SK-N-SH treated with all-trans-retinoic acid at 6 μM for 48 hours (cell line): ENCODE results near the gene GNGT2.

Experiments
- OSR1 ChIP-seq: fragments of 250-450 bp; sonication (Bioruptor Pico); IDR thresholded peaks from 2 replicates; pipeline ENCODE4 v1.8.0; 2022; ENCODE audit warnings: moderate library complexity, mild to moderate bottlenecking, inconsistent platforms
- ZFP3 ChIP-seq: fragments of 250-450 bp; sonication (Bioruptor Pico); IDR thresholded peaks from 2 replicates; pipeline ENCODE4 v1.5.0; 2020; ENCODE audit warnings: mild to moderate bottlenecking, moderate library complexity
- ZNF565 ChIP-seq: fragments of 450-650 bp; formaldehyde crosslinking; conservative IDR thresholded peaks from 2 replicates; pipeline ENCODE4 v1.5.0; 2020; ENCODE audit warnings: low read depth, mild to moderate bottlenecking, moderate library complexity
- TF ChIP-seq, protein P1 (sequence below): fragments of 250-450 bp; sonication (Bioruptor Pico); IDR thresholded peaks from 2 replicates; pipeline ENCODE4 v1.5.1; 2020; ENCODE audit warnings: low read depth, mild to moderate bottlenecking, moderate library complexity

DNA sequence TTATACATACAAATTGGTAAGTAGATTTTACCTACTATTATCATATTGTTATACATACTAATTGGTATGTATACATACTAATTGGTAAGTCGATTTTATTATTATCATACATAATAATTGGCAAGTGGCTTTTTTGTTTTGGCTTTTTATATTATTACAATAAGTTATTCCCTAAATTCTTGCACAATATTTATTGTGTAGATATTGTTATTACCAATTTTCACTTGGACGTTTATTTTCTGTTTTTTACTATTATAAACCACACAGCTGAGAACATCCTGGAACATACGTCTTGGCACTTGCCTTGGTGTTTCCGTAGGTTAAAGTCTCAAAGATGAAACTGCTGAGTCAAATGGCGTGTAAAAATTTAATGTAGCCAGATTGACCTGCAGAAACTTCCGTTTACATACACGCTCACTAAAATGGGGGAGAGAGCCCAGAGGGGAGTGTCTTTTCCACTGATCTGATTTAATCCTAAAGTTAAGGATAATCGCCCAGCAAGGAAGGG, 18.9 kb downstream of the GNGT2 start:
- TF ChIP-seq ZNF565 (CRISPR knock-in tag), result no peak
- TF ChIP-seq, protein P1, sequence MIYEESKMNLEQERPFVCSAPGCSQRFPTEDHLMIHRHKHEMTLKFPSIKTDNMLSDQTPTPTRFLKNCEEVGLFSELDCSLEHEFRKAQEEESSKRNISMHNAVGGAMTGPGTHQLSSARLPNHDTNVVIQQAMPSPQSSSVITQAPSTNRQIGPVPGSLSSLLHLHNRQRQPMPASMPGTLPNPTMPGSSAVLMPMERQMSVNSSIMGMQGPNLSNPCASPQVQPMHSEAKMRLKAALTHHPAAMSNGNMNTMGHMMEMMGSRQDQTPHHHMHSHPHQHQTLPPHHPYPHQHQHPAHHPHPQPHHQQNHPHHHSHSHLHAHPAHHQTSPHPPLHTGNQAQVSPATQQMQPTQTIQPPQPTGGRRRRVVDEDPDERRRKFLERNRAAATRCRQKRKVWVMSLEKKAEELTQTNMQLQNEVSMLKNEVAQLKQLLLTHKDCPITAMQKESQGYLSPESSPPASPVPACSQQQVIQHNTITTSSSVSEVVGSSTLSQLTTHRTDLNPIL (CRISPR knock-in tag), result no peak
- no peak for TF ChIP-seq ZFP3 (CRISPR knock-in tag)
- no peak for TF ChIP-seq OSR1 (CRISPR knock-in tag)
